Fibroblast of lung (primary cell): ENCODE results near the gene GNA12. TPM values are rescaled to one million over a fixed set of nuclear protein-coding genes. Genes with fewer than 3 reads are reported as not detected.

Source experiments
- DNase-seq, 2 donors: peaks; one replicate each; pipeline versions ENCODE4 v3.0.0 to v3.0.0-alpha.2; 2010; ENCODE audit warnings: low read depth in 2 of 2
- H2AFZ ChIP-seq: 2 replicates; pipeline ENCODE4 v1.5.1; 2012; ENCODE audit warnings: low read length, control low read depth, inconsistent platforms
- H3K27ac ChIP-seq: 2 replicates; pipeline ENCODE4 v1.5.1; 2011; ENCODE audit warnings: low read length, control low read depth; ENCODE audit not compliant: insufficient read depth
- H3K27me3 ChIP-seq: 2 replicates; pipeline ENCODE4 v1.5.1; 2011; ENCODE audit warnings: mild to moderate bottlenecking, low read length; ENCODE audit not compliant: control insufficient read depth, insufficient read depth
- H3K36me3 ChIP-seq: 2 replicates; pipeline ENCODE4 v1.5.1; 2011; ENCODE audit warnings: low read length; ENCODE audit not compliant: control insufficient read depth, insufficient read depth
- H3K4me1 ChIP-seq: 2 replicates; pipeline ENCODE4 v1.5.1; 2011; ENCODE audit warnings: low read length; ENCODE audit not compliant: control insufficient read depth, insufficient read depth; ENCODE audit errors: extremely low read depth
- H3K4me2 ChIP-seq: 2 replicates; pipeline ENCODE4 v1.5.1; 2011; ENCODE audit warnings: low read length, control low read depth; ENCODE audit not compliant: insufficient read depth; ENCODE audit errors: extremely low read depth
- H3K4me3 ChIP-seq, 4 experiments: fragments of 200-600 bp in 1 of 4; sonication (generic) in 1 of 4; replicated peaks in 1 of 4; 2 replicates each; pipeline ENCODE4 v1.5.1; 2011 to 2016; ENCODE audit warnings: low read length in 4 of 4, low read depth in 3 of 4, mild to moderate bottlenecking in 3 of 4, control low read depth in 2 of 4, inconsistent platforms in 1 of 4, mixed read lengths in 1 of 4; ENCODE audit not compliant: insufficient read depth in 1 of 4; ENCODE audit errors: control extremely low read depth in 1 of 4
- H3K79me2 ChIP-seq: 2 replicates; pipeline ENCODE4 v1.5.1; 2012; ENCODE audit warnings: mild to moderate bottlenecking, low read length, inconsistent platforms; ENCODE audit not compliant: control insufficient read depth, insufficient read depth
- H3K9ac ChIP-seq: 2 replicates; pipeline ENCODE4 v1.5.1; 2011; ENCODE audit warnings: mild to moderate bottlenecking, low read length, control low read depth; ENCODE audit not compliant: insufficient read depth
- H3K9me3 ChIP-seq: 2 replicates; pipeline ENCODE4 v1.5.1; 2012; ENCODE audit warnings: low read depth, low read length; ENCODE audit not compliant: control insufficient read depth, insufficient read depth
- H4K20me1 ChIP-seq: 2 replicates; pipeline ENCODE4 v1.5.1; 2011; ENCODE audit warnings: low read length; ENCODE audit not compliant: control insufficient read depth, insufficient read depth; ENCODE audit errors: extremely low read depth
- EZH2 ChIP-seq: IDR thresholded peaks from 2 replicates; pipeline ENCODE4 v1.5.1; 2012; ENCODE audit warnings: low read length, control low read depth, mild to moderate bottlenecking; ENCODE audit errors: missing control alignments
- polyA plus RNA-seq, 2 donors: library from polyadenylated mRNA; depleted of rRNA in 1 of 2; stranded (reverse) in 1 of 2; unstranded in 1 of 2; fragments of >200 nt; gene quantifications; 2 replicates each; pipeline ENCODE4 v1.2.1, GENCODE V29; 2011 to 2012; ENCODE audit warnings: missing spikeins in 1 of 2
- total RNA-seq: library from RNA; depleted of rRNA; stranded (reverse); fragments of >200 nt; gene quantifications from 2 replicates; pipeline ENCODE4 v1.2.1, GENCODE V29; 2014
- TF ChIP-seq, protein P1 (sequence below), 2 donors: IDR thresholded peaks in 1 of 2; conservative IDR thresholded peaks in 1 of 2; 1 replicate in 1 of 2; 2 replicates in 1 of 2; pipeline ENCODE4 v1.5.1; 2011 to 2012; ENCODE audit warnings: low read length in 2 of 2, control low read depth in 1 of 2, inconsistent platforms in 1 of 2, low read depth in 1 of 2, mild to moderate bottlenecking in 1 of 2

Gene GNA12
- total and polyA plus RNA-seq, 2 donors (not counting 1 experiment from before 2014, with no cell fraction given), result 36.2 to 137 TPM

GRCh38 chr7:2774280-2774679, 69.8 kb downstream of the GNA12 start:
- peaks cover 2% of the 10 kb centered on the region for H3K4me1 ChIP-seq
- no peaks in the 10 kb centered on the region for H3K27me3 ChIP-seq
- no peak overlapping the region for H3K9ac ChIP-seq
- no peaks in the 10 kb centered on the region for H3K36me3 ChIP-seq
- DNase-seq, result no peak
- no peaks in the 10 kb centered on the region for H3K9me3 ChIP-seq
- no peak overlapping the region for H3K27ac ChIP-seq
- peaks cover 3% of the 10 kb centered on the region for H3K79me2 ChIP-seq
- TF ChIP-seq EZH2, result no peak
- TF ChIP-seq, protein P1, sequence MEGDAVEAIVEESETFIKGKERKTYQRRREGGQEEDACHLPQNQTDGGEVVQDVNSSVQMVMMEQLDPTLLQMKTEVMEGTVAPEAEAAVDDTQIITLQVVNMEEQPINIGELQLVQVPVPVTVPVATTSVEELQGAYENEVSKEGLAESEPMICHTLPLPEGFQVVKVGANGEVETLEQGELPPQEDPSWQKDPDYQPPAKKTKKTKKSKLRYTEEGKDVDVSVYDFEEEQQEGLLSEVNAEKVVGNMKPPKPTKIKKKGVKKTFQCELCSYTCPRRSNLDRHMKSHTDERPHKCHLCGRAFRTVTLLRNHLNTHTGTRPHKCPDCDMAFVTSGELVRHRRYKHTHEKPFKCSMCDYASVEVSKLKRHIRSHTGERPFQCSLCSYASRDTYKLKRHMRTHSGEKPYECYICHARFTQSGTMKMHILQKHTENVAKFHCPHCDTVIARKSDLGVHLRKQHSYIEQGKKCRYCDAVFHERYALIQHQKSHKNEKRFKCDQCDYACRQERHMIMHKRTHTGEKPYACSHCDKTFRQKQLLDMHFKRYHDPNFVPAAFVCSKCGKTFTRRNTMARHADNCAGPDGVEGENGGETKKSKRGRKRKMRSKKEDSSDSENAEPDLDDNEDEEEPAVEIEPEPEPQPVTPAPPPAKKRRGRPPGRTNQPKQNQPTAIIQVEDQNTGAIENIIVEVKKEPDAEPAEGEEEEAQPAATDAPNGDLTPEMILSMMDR (conservative IDR thresholded peaks at IDR 0.05 in 1 of 2, IDR thresholded peaks at IDR 0.05 in 1 of 2; ENCODE audit: low read depth in 1 of 2, low read length in 2 of 2), result no peak
- H4K20me1 ChIP-seq, result no peaks in the 10 kb centered on the region
- H3K4me3 ChIP-seq, result no peak overlapping the region
- no peak overlapping the region for H3K4me2 ChIP-seq
- H2AFZ ChIP-seq, result no peak overlapping the region

- H3K27me3 ChIP-seq, result no peaks in the 10 kb centered on the region
- no peaks in the 10 kb centered on the region for H3K36me3 ChIP-seq
- H3K4me3 ChIP-seq, result no peak overlapping the region
- peaks cover 3% of the 10 kb centered on the region for H3K79me2 ChIP-seq
- no peak overlapping the region for H2AFZ ChIP-seq
- no peaks in the 10 kb centered on the region for H3K9me3 ChIP-seq
- no peaks in the 10 kb centered on the region for H4K20me1 ChIP-seq
- H3K4me2 ChIP-seq, result no peak overlapping the region
- no peak overlapping the region for H3K27ac ChIP-seq
- no peak overlapping the region for H3K9ac ChIP-seq
- H3K4me1 ChIP-seq, result no peaks in the 10 kb centered on the region
- no peak for DNase-seq
- TF ChIP-seq EZH2, result no peak
- TF ChIP-seq, protein P1 (conservative IDR thresholded peaks at IDR 0.05 in 1 of 2, IDR thresholded peaks at IDR 0.05 in 1 of 2; ENCODE audit: low read depth in 1 of 2, low read length in 2 of 2), result no peak
These were observed 70.5 kb downstream of the GNA12 start for GRCh38 chr7:2773608-2774007.

- TF ChIP-seq, protein P1 (conservative IDR thresholded peaks at IDR 0.05 in 1 of 2, IDR thresholded peaks at IDR 0.05 in 1 of 2; ENCODE audit: low read depth in 1 of 2, low read length in 2 of 2), result no peak
- TF ChIP-seq EZH2, result no peak
- Histone ChIP-seq H2AFZ (no peak overlapping the region), H3K36me3 (no peaks in the 10 kb centered on the region), H3K79me2 (peaks cover 3% of the 10 kb centered on the region), H3K4me1 (no peaks in the 10 kb centered on the region), H3K9me3 (no peaks in the 10 kb centered on the region), H3K27me3 (no peaks in the 10 kb centered on the region), H4K20me1 (no peaks in the 10 kb centered on the region), H3K4me2 (no peak overlapping the region), H3K9ac (no peak overlapping the region), H3K27ac (no peak overlapping the region), H3K4me3 (no peak overlapping the region)
- no peak for DNase-seq
These were observed 72.8 kb downstream of the GNA12 start for GRCh38 chr7:2771274-2771731.
